ENCODE data around the gene UPF3B. TPM values are rescaled to one million over a fixed set of nuclear protein-coding genes. Genes with fewer than 3 reads are reported as not detected.

Gene UPF3B
- polyA plus RNA-seq, 1 donor from 2014 or later: 12.4 TPM

DNA sequence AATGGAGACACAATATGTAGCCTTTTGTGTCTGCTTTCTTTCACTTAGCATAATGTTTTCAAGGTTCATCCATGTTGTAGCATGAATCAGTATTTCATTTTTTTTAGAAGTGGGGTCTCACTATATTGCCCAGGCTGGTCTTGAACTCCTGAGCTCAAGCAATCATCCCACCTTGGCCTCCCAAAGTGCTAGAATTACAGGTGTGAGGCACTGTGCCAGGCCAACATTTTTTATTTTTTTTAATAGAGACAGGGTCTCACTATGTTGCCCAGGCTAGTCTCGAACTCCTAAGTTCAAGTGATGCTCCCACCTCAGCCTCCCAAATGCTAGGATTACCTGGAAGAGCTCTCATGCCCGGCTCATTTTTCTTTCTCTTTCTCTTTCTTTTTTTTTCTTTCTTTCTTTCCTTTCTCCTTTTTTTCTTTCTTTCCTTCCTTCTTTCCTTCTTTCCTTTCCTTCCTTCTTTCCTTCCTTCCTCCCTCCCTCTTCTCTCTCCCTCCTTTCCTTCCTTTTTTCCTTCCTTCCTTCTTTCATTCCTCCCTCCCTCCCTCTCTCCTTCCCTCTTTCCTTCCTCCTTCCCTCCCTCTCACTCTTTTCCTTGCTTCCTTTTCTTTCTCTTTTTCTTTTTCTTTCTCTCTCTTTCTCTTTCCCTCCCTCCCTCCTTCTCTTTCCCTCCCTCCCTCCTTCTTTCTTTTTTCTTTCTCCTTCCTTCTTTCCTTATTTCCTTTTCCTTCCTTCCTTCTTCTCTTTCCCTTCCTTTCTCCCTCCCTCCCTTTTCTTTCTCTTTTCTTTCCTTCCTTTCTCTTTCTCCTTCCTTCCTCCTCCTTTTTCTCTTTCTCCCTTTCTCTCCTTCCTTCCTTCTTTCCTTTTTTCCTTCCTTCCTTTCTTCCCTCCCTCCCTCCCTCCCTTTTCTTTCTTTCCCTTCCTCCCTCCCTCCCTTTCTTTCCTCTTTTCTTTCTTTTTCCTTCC, 51.2 kb downstream of the UPF3B start:
- Mint-ChIP-seq H3K4me1 (no peaks in the 10 kb centered on the region), H3K27ac (no peak overlapping the region), H3K9me3 (no peaks in the 10 kb centered on the region), H3K27me3 (no peaks in the 10 kb centered on the region), H3K36me3 (peaks cover 4% of the 10 kb centered on the region), H3K4me3 (no peak overlapping the region)

DNA sequence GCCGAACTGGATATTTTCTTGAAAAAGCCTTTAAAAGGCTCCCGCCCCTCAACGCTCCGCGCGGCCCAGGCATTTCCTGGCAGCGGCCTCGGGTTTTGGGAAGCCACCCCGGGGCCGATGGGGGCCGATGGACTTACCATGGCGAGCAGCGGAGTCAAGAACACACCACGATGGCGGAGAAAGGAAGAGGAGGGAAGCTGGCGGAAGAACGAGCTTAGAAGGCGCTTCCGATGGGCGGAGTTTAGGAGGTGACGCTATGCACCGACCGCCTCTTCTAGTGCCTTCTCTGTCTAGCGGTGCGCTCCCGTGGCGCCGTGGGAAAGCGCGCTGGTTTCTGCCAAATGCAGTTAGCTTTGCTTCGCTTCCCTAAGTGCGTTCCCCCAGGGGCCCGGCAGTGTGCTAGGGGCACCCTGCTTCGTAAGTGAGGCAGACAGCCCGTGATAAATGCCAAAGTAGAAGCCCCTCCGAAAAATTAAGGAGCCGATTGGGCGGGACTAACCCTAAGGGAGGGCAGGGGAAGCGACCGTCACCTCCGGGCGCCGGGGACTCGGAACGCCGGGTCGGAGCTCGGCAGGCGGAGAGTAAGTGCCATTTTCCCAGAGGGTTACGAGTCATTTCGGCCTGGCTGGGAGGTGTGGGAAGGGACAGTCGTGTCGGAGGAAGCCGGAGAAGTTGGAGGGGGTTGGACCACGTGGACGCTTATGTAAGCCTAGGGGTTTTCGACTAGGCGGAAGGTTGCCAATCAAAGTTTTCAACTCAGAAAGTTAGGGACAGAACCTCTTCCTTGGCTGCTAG, 61.1 kb downstream of the UPF3B start, which contains the start of gene RPL39:
Gene RPL39 (minus strand): TSS at position 194 of the 795 bp plus-strand sequence. CDS start 54 bp downstream, at position 140.
- Mint-ChIP-seq H3K27ac (peak within 1 kb of the TSS; percentile 94 to 98 (median 98)), H3K36me3 (no peaks in the 10 kb centered on the region), H3K27me3 (peaks cover 1% of the 10 kb centered on the region), H3K4me3 (peak within 1 kb of the TSS; percentile 95 to 100 (median 96)), H3K9me3 (peaks cover 0 to 2% (median 0%) of the 10 kb centered on the region in 3 donors), H3K4me1 (peaks cover 9 to 21% (median 21%) of the 10 kb centered on the region in 3 donors)

DNA sequence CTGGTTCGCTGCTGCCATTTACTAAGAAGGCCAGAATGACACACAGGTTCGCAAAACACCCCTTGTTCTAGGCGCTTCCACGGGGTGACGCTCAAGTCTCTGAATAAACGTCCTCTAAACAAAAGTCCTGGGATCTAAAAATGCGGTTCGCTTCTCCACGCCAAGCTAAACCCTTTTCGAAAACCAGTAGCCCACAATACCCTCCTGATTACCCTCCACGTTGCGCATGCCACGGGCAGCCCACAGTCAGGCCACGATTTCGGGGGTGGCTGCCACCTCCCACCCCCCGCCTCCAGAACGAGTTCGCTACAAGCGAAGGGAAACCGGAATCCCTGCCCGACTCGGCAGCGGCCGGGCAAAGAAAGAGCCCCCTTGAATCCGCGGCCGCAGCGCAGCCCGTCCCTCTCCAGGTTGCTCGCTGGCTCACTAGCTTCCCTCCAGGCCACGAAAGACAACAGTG, 61.8 kb downstream of the UPF3B start:
- Mint-ChIP-seq H3K4me3 (peak overlapping the region; percentile 95 to 100 (median 96)), H3K4me1 (peaks cover 9 to 21% (median 21%) of the 10 kb centered on the region in 3 donors), H3K27me3 (peaks cover 1% of the 10 kb centered on the region), H3K9me3 (peaks cover 0 to 2% (median 0%) of the 10 kb centered on the region in 3 donors), H3K27ac (peak overlapping the region; percentile 94 to 98 (median 98)), H3K36me3 (no peaks in the 10 kb centered on the region)

DNA sequence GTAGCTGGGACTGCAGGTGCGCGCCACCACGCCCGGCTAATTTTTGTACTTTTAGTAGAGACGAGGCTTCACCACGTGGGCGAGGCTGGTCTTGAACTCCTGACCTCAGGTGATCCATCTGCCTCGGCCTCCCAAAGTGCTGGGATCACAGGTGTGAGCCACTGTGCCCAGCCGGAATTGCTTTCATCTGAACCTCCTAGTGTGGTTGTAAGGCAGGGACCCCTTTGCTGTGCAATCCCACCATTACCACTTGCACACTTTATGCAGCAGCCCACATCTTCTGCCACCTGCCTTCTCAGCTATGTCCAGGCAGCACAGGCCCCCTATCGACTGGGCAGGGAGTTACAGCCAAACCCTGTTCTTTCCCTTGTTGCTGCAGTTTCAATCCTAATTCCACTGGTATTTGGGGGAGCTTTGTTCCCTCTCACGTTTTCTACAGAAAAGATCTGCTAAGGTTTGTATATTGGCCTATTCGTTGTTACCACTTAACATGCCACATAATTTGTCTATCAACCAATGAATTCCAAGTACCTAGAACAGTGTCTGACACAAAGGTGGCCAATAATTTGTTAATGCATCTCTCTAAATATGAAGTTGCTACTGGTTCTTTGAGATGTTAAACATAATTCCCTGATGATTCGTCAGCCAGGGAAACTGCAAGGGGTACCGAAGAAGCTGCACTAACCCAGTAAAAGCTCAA, 67.9 kb downstream of the UPF3B start:
- Mint-ChIP-seq H3K4me3 (peak overlapping the region in 1 of 4 donors; percentile 1), H3K4me1 (peaks cover 15 to 18% (median 17%) of the 10 kb centered on the region in 3 donors), H3K27me3 (peaks cover 1% of the 10 kb centered on the region), H3K36me3 (peaks cover 2% of the 10 kb centered on the region), H3K27ac (peak overlapping the region in 2 of 3 donors; percentile 7 to 73), H3K9me3 (peaks cover 0 to 2% (median 0%) of the 10 kb centered on the region in 3 donors)

Other genes starting within 250 kb of the UPF3B start
- 7.1 TPM for gene NKRF, start 246.5 kb downstream of the UPF3B start, polyA plus RNA-seq
- 241 TPM for gene SEPTIN6, start 159.8 kb downstream of the UPF3B start, polyA plus RNA-seq
- 36.1 TPM for gene SOWAHD, start 94.4 kb downstream of the UPF3B start, polyA plus RNA-seq
- gene RPL39, start 61.3 kb downstream of the UPF3B start, polyA plus RNA-seq: 4,549 TPM
- gene RNF113A, start 18.8 kb upstream of the UPF3B start, polyA plus RNA-seq: 66.2 TPM
- 249 TPM for gene NDUFA1, start 18.9 kb upstream of the UPF3B start, polyA plus RNA-seq
- gene AKAP14, start 42.9 kb upstream of the UPF3B start, polyA plus RNA-seq: not detected
- gene NKAP, start 90.8 kb upstream of the UPF3B start, polyA plus RNA-seq: 5.4 TPM
- not detected for gene RHOXF2B, start 224.7 kb upstream of the UPF3B start, polyA plus RNA-seq